Stimulated activated CD8-positive, alpha-beta memory T cell treated with anti-CD3 and anti-CD28 coated beads, Interleukin-2, amount 100 ng/mL, for 48 hours (primary cell): ENCODE results near the gene TP53I13.

Source experiments
- DNase-seq, 2 donors: peaks; one replicate each; pipeline ENCODE4 v3.0.0-alpha.2; 2020; ENCODE audit warnings: low read depth in 2 of 2

The TP53I13 gene

DNA sequence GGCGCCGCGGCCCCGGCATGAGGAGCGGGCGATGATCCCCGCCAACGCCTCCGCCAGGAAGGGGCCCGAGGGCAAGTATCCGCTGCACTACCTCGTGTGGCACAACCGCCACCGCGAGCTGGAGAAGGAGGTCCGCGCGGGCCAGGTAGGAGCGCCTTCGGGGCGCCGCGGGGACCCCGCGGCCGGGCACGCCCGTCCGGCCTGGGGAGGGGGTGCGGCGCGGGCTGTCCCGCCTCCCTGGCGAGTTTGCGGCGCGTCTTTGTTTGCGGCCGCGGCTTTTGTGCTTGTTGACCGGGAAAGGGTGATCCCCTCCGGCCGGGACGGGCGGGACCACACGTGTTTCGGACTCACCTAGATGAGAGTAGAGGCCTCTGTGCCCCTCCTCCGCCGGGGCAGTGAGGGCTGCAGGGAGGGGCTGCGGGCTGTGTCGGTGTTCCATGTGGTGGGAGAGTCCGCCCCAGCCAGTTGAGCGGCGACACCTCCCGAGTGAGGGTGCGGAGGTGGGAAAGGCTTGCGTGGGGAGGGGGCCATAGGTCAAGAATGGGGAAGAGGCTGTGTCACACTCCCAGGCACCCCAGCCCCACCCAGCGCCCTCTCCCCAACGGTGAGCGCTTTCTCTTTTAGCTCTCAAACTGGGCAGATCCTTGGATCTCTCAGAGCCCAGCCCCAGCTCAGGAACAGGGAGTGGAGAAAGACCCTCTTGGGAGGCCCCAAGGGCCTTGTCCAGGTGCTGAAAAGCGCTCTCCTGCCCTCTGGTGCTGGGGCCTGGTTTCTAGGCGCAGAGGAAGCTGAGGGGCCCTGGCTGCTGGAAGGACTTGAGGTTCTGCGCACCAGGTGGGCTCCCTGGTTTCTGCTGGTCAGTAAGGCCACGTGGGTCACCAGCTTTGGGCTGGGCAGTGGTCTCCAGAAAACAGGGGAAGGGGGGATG, 25.4 kb downstream of the TP53I13 start:
- no peak for DNase-seq

GRCh38 chr17:29594519-29595090, 26.1 kb downstream of the TP53I13 start:
- DNase-seq = no peak

DNA sequence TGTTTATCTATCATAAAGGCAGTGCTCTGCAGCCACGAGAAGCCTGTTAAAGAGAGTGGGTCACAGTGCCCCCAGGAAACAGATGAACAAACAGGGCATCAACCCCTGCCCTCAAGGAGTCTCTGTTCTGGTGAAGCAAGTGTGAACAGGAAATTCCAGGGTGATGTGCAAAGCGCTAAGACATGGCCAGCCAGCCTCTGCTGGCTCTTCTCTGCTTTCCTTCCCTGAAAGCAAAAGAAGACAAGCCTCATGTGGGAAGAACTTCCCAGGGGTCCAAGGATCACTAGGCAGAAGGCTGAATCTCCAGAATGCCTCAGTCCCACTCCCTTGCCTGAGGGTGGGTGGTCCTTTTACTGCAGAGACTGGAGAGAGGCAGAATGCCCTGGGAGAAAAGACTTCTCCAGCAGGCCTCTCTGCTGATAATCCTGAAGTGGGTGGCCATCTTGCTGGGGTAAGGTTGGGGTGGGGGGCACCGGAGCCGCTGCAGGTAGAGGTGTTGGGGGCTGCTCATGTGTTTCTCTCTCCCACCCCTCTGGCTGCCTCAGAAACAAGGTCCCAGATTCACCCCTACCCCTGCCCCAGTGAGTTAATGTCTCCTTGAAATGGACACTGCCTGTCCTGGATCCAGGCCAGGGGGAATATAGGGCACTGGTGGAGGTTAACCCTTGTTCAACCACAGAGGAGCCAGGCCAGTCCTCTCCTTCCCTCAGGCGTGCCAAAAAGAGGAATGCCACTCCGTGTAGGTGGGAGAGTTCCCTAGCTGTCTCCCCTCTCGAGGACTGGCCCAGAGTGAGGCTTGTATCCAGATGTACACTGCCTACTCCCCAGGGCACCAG, 26.8 kb downstream of the TP53I13 start:
- DNase-seq = no peak

DNA sequence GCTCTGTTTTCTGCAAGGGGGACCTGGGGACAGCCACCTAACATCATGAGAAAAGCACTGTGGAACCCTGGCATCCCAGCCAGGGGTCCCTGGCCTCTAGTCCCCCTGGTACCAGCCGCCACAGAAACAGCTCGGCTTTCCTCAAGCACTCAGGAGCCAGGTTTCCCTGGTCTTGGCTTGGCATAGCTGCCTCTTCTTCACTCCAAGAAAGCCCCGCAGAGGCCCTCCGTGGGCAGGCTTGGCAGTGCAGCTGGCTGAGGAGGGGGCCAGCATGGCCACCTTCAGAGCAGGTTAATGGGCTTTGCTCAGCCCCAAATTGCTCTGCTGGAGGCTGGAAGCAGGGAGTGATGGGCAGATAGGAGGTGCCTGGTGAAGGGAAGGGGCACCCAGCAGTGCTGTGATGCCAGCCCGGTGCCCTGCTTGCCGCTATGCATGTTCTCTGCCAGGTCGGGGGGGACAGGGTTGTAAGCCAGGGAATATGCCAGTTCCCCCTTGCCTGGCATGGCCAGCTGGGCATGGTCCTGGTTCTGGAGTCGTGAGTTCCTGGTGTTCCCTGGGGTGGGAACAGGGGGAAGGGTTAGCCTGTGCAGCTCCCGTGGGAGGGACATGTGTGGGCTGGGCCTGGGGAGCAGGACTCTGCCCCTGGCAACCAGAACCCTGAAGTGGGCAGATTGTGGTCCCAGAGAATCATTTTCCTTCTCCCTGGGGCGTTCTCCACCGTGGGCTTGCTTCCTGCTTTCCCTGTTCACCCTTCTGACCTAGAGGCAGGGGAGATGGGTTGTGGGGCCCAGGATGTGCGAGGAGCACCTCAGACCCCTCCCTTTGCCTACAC, 27.7 kb downstream of the TP53I13 start:
- DNase-seq = no peak

DNA sequence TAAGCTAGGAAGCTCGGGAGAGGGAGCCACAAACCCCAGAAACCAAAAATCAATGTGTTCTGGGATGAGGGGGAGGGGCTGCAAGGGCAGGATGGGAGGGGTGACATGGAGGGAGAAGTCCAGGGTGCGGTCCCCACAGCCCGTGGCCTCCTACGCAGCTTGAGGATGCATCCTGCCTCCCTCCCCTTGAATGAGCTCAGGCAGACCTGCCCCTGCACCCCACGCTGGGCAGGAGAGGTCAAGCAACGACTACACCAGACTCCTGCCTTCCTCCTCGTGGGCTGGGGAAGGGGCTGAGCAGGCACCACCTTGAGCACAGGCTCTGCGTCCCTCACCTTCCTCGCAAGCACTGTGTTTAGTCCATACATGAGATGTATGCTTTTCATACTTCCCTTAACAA, 28.3 kb downstream of the TP53I13 start:
- no peak for DNase-seq

DNA sequence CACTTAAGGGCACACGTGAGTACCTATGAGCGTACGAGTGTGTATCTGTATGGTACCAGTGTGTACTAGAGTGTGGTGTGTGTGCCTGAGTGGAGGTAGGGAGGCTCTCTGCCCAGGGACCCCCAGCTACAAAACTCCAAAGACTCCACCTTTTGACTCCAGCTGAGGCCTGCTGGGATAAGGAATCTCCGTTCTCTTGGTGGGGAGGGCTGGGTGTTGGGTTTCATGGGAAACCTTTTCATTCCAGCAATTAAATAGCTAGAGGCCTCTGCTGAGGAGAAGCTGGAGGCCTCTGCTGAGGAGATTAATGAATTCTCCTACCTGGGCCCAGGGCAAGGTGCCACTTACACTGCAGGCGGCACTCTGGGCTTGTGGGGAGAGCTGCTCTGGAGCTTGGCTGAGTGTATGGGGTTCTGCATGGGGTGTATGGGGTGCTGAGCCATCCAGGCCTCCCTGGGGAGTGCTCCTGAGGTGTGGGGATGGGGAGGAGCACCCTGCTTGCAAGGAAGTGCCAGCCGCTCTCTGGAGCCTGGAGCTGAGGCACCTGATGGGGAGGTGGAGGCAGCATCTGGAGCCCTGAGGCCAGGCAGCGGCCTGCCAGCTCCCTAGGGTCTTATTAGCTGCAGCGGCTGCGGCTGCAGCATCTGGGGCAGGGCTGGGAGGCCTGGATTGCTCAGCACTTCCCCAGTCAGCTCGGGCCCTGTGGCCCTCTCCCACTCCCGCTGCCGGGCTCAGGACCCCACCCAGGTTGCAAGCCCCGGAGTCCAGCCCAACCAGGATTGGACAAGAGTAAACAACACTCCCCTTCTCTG, 29.1 kb downstream of the TP53I13 start:
- no peak for DNase-seq

GRCh38 chr17:29603109-29603674, 34.7 kb downstream of the TP53I13 start:
- DNase-seq = no peak

GRCh38 chr17:29607557-29608195, 39.2 kb downstream of the TP53I13 start:
- no peak for DNase-seq

- no peak for DNase-seq
These were observed 40.5 kb downstream of the TP53I13 start for GRCh38 chr17:29608986-29609385.

- DNase-seq = no peak
These were observed 41.9 kb downstream of the TP53I13 start for GRCh38 chr17:29610395-29610794.

- no peak for DNase-seq
These were observed 43.0 kb downstream of the TP53I13 start for GRCh38 chr17:29611351-29612093.

GRCh38 chr17:29612094-29612403, 43.5 kb downstream of the TP53I13 start:
- no peak for DNase-seq

- DNase-seq = no peak
These were observed 44.1 kb downstream of the TP53I13 start for GRCh38 chr17:29612404-29613280.

GRCh38 chr17:29613352-29613837, 44.9 kb downstream of the TP53I13 start:
- DNase-seq = peak; percentile 95 to 97

DNA sequence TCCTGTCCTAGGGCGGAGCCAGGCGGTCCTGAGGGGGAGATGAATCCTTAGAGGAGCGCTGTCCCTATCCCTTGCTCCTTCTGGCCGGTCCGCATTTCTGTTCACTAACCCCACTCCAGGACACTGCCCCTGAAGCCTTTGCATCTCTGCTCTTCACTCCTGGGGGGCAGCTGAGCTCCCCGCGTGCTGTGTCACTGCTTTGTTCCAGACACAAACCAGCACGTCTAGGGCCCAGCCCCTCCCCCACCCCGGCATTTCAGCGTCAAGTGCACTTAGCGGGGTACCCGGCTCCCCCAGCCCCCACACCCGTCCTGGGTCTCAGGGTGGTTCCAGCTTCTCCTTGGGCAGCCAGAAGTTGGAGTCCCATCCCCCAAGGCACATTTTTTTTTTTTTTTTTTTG, 45.4 kb downstream of the TP53I13 start:
- no peak for DNase-seq

DNA sequence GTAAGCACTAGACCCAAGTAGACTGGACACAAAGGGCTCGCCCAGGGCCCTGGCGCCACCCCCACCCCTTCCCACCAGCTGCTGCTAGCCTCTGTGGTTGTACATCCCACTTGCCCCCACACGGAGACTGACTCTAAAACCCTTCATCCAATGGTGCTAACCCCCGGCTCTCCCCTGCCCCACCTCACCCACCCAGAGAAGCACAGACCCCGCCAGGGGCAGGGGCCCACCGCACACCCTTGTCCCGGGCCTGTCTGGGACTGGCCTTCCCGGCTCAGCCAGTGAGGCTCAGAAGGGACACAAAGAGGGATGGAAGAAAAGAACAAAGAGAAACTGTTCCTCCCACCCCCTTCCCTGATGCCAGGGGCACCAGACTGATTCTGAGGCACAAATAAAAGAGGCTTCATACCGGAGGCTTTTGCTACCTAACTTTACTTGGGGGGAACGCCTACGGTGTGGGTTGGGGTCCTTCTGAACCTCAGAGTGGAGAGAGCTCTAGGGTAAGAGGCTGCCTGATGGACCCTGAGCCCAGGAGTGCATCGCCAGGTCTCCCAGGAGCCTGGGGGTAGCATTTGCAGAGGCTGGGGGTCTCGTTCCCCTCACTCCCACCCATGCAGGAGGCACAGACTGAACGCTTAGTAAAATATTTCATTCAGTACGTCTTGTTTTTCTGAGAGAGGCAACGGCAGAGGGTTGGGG, 46.0 kb downstream of the TP53I13 start:
- no peak for DNase-seq

DNA sequence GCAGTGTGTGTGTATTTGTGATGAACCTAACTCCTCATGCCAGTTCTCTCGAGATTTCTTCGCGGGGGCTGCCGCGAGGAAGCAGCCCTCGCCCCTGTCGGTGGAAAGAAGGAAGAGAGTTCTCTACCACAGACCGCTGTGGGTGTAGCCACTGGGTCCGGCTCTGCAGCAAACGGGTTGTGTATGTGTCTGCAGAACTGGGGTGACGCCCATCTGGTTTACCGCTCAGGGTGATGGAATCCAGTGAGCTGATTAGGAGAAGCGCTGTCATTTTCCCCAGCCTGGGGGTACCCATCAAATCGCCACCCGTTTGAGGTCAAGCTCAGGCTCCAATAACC, 46.5 kb downstream of the TP53I13 start:
- DNase-seq = no peak
